Measurements from ENCODE around the gene MIS12. TPM values are rescaled to one million over a fixed set of nuclear protein-coding genes. Genes with fewer than 3 reads are reported as not detected.

Gene MIS12
- total and polyA plus RNA-seq, 4 donors, result 4.3 to 18.6 (median 11.1) TPM

- Histone ChIP-seq H3K9ac (ENCODE audit: low read depth in 1 of 2, low read length in 2 of 2) (no peak overlapping the region), H3K4me3 (ENCODE audit: low read depth in 1 of 3, low read length in 3 of 3) (no peak overlapping the region), H3K4me1 (ENCODE audit: control insufficient read depth in 4 of 4, insufficient read depth in 4 of 4, low read length in 3 of 4) (no peaks in the 10 kb centered on the region), H3K36me3 (ENCODE audit: control insufficient read depth in 4 of 4, insufficient read depth in 3 of 4, low read depth in 1 of 4, low read length in 3 of 4) (no peaks in the 10 kb centered on the region), H3K9me3 (ENCODE audit: control insufficient read depth in 4 of 4, low read length in 3 of 4) (no peaks in the 10 kb centered on the region), H3K27ac (ENCODE audit: low read depth in 1 of 2, low read length in 2 of 2) (no peak overlapping the region), H3K27me3 (ENCODE audit: control insufficient read depth in 4 of 4, insufficient read depth in 4 of 4, low read length in 3 of 4) (no peaks in the 10 kb centered on the region)
- no peak for DNase-seq (ENCODE audit: low spot score)
- WGBS, result 62% methylated on average over 7 of the region's 7 CpGs
- TF ChIP-seq, protein P1, sequence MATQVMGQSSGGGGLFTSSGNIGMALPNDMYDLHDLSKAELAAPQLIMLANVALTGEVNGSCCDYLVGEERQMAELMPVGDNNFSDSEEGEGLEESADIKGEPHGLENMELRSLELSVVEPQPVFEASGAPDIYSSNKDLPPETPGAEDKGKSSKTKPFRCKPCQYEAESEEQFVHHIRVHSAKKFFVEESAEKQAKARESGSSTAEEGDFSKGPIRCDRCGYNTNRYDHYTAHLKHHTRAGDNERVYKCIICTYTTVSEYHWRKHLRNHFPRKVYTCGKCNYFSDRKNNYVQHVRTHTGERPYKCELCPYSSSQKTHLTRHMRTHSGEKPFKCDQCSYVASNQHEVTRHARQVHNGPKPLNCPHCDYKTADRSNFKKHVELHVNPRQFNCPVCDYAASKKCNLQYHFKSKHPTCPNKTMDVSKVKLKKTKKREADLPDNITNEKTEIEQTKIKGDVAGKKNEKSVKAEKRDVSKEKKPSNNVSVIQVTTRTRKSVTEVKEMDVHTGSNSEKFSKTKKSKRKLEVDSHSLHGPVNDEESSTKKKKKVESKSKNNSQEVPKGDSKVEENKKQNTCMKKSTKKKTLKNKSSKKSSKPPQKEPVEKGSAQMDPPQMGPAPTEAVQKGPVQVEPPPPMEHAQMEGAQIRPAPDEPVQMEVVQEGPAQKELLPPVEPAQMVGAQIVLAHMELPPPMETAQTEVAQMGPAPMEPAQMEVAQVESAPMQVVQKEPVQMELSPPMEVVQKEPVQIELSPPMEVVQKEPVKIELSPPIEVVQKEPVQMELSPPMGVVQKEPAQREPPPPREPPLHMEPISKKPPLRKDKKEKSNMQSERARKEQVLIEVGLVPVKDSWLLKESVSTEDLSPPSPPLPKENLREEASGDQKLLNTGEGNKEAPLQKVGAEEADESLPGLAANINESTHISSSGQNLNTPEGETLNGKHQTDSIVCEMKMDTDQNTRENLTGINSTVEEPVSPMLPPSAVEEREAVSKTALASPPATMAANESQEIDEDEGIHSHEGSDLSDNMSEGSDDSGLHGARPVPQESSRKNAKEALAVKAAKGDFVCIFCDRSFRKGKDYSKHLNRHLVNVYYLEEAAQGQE (IDR thresholded peaks at IDR 0.05), result no peak
- no peak for TF ChIP-seq RAD21 (IDR thresholded peaks at IDR 0.05)
- TF ChIP-seq HNF4G (IDR thresholded peaks at IDR 0.05), result no peak
- TF ChIP-seq, protein P2, sequence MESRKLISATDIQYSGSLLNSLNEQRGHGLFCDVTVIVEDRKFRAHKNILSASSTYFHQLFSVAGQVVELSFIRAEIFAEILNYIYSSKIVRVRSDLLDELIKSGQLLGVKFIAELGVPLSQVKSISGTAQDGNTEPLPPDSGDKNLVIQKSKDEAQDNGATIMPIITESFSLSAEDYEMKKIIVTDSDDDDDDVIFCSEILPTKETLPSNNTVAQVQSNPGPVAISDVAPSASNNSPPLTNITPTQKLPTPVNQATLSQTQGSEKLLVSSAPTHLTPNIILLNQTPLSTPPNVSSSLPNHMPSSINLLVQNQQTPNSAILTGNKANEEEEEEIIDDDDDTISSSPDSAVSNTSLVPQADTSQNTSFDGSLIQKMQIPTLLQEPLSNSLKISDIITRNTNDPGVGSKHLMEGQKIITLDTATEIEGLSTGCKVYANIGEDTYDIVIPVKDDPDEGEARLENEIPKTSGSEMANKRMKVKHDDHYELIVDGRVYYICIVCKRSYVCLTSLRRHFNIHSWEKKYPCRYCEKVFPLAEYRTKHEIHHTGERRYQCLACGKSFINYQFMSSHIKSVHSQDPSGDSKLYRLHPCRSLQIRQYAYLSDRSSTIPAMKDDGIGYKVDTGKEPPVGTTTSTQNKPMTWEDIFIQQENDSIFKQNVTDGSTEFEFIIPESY (IDR thresholded peaks at IDR 0.05), result no peak
- TF ChIP-seq GABPA (IDR thresholded peaks at IDR 0.05 in 1 of 2, conservative IDR thresholded peaks at IDR 0.05 in 1 of 2), result no peak
- TF ChIP-seq, protein P3, sequence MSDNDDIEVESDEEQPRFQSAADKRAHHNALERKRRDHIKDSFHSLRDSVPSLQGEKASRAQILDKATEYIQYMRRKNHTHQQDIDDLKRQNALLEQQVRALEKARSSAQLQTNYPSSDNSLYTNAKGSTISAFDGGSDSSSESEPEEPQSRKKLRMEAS (IDR thresholded peaks at IDR 0.05), result no peak
- TF ChIP-seq SP1 (IDR thresholded peaks at IDR 0.05), result no peak
- no peak for TF ChIP-seq FOXA2 (IDR thresholded peaks at IDR 0.05)
- TF ChIP-seq, protein P4, sequence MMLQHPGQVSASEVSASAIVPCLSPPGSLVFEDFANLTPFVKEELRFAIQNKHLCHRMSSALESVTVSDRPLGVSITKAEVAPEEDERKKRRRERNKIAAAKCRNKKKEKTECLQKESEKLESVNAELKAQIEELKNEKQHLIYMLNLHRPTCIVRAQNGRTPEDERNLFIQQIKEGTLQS (IDR thresholded peaks at IDR 0.05), result no peak
- no peak for TF ChIP-seq RXRA (IDR thresholded peaks at IDR 0.05)
- no peak for TF ChIP-seq JUND (IDR thresholded peaks at IDR 0.05)
- TF ChIP-seq HNF4A (conservative IDR thresholded peaks at IDR 0.05), result no peak
- TF ChIP-seq NR2F2 (IDR thresholded peaks at IDR 0.05), result no peak
Observed at GRCh38 chr17:5513628-5514027, 27.3 kb downstream of the MIS12 start.

DNA sequence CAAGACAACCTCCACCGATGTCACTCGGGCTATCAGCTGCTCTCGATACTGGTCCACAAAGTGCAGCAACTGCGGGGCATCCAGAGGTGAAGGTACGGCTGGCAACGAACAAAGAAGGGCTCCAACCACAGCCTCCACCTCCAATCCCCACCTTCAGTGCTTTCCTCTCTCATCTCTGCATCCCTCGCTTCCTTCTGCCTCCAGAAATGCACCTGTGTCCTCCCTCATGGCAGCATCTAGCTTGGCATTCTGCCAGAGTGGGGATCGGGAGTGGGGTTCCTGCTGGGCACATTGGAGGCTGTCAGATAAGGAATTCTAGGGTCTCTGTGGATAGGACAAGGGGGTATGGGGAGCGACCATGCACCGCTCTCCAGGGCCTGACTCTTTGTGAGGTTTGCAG, 28.6 kb downstream of the MIS12 start:
- WGBS, result 92% methylated on average over 10 of the region's 10 CpGs

More for the DNA sequence above, 28.6 kb downstream of the MIS12 start:
- Histone ChIP-seq H3K4me3 (ENCODE audit: low read depth in 1 of 3, low read length in 3 of 3) (no peak overlapping the region), H3K27ac (ENCODE audit: low read depth in 1 of 2, low read length in 2 of 2) (no peak overlapping the region), H3K9ac (ENCODE audit: low read depth in 1 of 2, low read length in 2 of 2) (no peak overlapping the region), H3K27me3 (ENCODE audit: control insufficient read depth in 4 of 4, insufficient read depth in 4 of 4, low read length in 3 of 4) (no peaks in the 10 kb centered on the region), H3K36me3 (ENCODE audit: control insufficient read depth in 4 of 4, insufficient read depth in 3 of 4, low read depth in 1 of 4, low read length in 3 of 4) (no peaks in the 10 kb centered on the region), H3K9me3 (ENCODE audit: control insufficient read depth in 4 of 4, low read length in 3 of 4) (no peaks in the 10 kb centered on the region), H3K4me1 (ENCODE audit: control insufficient read depth in 4 of 4, insufficient read depth in 4 of 4, low read length in 3 of 4) (no peaks in the 10 kb centered on the region)
- no peak for TF ChIP-seq FOXA2 (IDR thresholded peaks at IDR 0.05)
- no peak for TF ChIP-seq HNF4G (IDR thresholded peaks at IDR 0.05)
- no peak for TF ChIP-seq NR2F2 (IDR thresholded peaks at IDR 0.05)
- TF ChIP-seq SP1 (IDR thresholded peaks at IDR 0.05), result no peak
- no peak for TF ChIP-seq GABPA (IDR thresholded peaks at IDR 0.05 in 1 of 2, conservative IDR thresholded peaks at IDR 0.05 in 1 of 2)
- no peak for TF ChIP-seq RAD21 (IDR thresholded peaks at IDR 0.05)
- TF ChIP-seq, protein P3 (IDR thresholded peaks at IDR 0.05), result no peak
- TF ChIP-seq JUND (IDR thresholded peaks at IDR 0.05), result no peak
- TF ChIP-seq, protein P2 (IDR thresholded peaks at IDR 0.05), result no peak
- no peak for TF ChIP-seq TAF1 (conservative IDR thresholded peaks at IDR 0.05)
- no peak for TF ChIP-seq FOXA1 (IDR thresholded peaks at IDR 0.05)
- TF ChIP-seq HNF4A (conservative IDR thresholded peaks at IDR 0.05), result no peak
- TF ChIP-seq, protein P1 (IDR thresholded peaks at IDR 0.05), result no peak
- no peak for DNase-seq (ENCODE audit: low spot score)

Measured in liver (tissue), 9 donors.